Sciatic nerve (tissue), 2 donors: ENCODE results near the gene CHN2. TPM values are rescaled to one million over a fixed set of nuclear protein-coding genes. Genes with fewer than 3 reads are reported as not detected.
A peak's percentile ranks its signal among the peaks of the same experiment; 100 is the strongest.

Experiments
- ATAC-seq: fragments of 200-7000 bp; cut with Tn5 transposase; one replicate; pipeline ENCODE4 v1.9.1; 2020; ENCODE audit warnings: mild to moderate bottlenecking, moderate library complexity
- DNase-seq: peaks from one replicate; pipeline ENCODE4 v3.0.0-alpha.2; 2020; ENCODE audit warnings: low spot score
- intact Hi-C: fragments of 100-400 bp; cut with DNase I; formaldehyde crosslinking; loops from one replicate; pipeline ENCODE4 v1.14.2; 2022
- total RNA-seq: library from RNA; stranded (reverse); fragmentation: NEBNext Ultra II Directional; extraction: Animal tissue kit (Norgen Biotek cat#: 25700); gene quantifications from one replicate; pipeline ENCODE4 v1.2.1, GENCODE V29; 2021
- donor health status: DM: no; HTN: no; CAD: no.
- donor health status: DM: no; HTN: no; CAD: no.

Gene CHN2
- total RNA-seq, 1 donor from 2014 or later = 10.9 TPM

- intact Hi-C loops = no loop called here
- no peak for DNase-seq
- ATAC-seq = no peak
Observed at GRCh38 chr7:29422829-29423228, 228.3 kb downstream of the CHN2 start.

- intact Hi-C loops = no loop called here
- DNase-seq (no peak), ATAC-seq (no peak)
Observed at GRCh38 chr7:29424295-29424983, 229.9 kb downstream of the CHN2 start.

- intact Hi-C loops = no loop called here
- DNase-seq (no peak), ATAC-seq (no peak)
Observed at GRCh38 chr7:29424984-29425309, 230.4 kb downstream of the CHN2 start.

- ATAC-seq = no peak
- intact Hi-C loops = no loop called here
- no peak for DNase-seq
Observed at GRCh38 chr7:29426587-29426986, 232.0 kb downstream of the CHN2 start.

- DNase-seq = no peak
- ATAC-seq = no peak
- intact Hi-C loops = no loop called here
Observed at GRCh38 chr7:29429401-29429800, 234.8 kb downstream of the CHN2 start.

GRCh38 chr7:29430279-29430949 is 235.8 kb downstream of the CHN2 start:
- no peak for DNase-seq

GRCh38 chr7:29431686-29432085 is 237.1 kb downstream of the CHN2 start:
- intact Hi-C loops = no loop called here
- ATAC-seq (no peak), DNase-seq (no peak)

More at GRCh38 chr7:29430279-29430949, 235.8 kb downstream of the CHN2 start:
- intact Hi-C loops = no loop called here
- ATAC-seq = no peak

- no peak for ATAC-seq
- intact Hi-C loops = no loop called here
- DNase-seq = no peak
Observed at GRCh38 chr7:29432721-29433120, 238.1 kb downstream of the CHN2 start.

- DNase-seq (no peak), ATAC-seq (no peak)
- intact Hi-C loops = no loop called here
Observed at GRCh38 chr7:29434380-29434768, 239.8 kb downstream of the CHN2 start.

- ATAC-seq (no peak), DNase-seq (no peak)
- intact Hi-C loops = no loop called here
Observed at GRCh38 chr7:29435167-29435566, 240.6 kb downstream of the CHN2 start.

GRCh38 chr7:29435902-29436301 is 241.3 kb downstream of the CHN2 start:
- ATAC-seq (no peak), DNase-seq (no peak)
- intact Hi-C loops = no loop called here

GRCh38 chr7:29442146-29442545 is 247.6 kb downstream of the CHN2 start:
- intact Hi-C loops = no loop called here
- ATAC-seq = no peak
- DNase-seq = no peak

- intact Hi-C loops = no loop called here
- no peak for ATAC-seq
- no peak for DNase-seq
Observed at GRCh38 chr7:29443552-29443951, 249.0 kb downstream of the CHN2 start.

- DNase-seq (no peak), ATAC-seq (no peak)
- intact Hi-C loops = no loop called here
Observed at GRCh38 chr7:29444267-29444666, 249.7 kb downstream of the CHN2 start.

- DNase-seq (no peak), ATAC-seq (no peak)
- intact Hi-C loops = no loop called here
Observed at GRCh38 chr7:29445736-29446135, 251.2 kb downstream of the CHN2 start.

- intact Hi-C loops = no loop called here
- peak; percentile 51 for ATAC-seq
- DNase-seq = no peak
Observed at GRCh38 chr7:29447828-29448227, 253.3 kb downstream of the CHN2 start.

- intact Hi-C loops = no loop called here
- DNase-seq = no peak
- ATAC-seq = peak; percentile 87
Observed at GRCh38 chr7:29449569-29450260, 255.1 kb downstream of the CHN2 start.

GRCh38 chr7:29453021-29453420 is 258.4 kb downstream of the CHN2 start:
- ATAC-seq = no peak
- intact Hi-C loops = no loop called here

GRCh38 chr7:29454464-29454863 is 259.9 kb downstream of the CHN2 start:
- DNase-seq = no peak
- ATAC-seq = no peak
- intact Hi-C loops = no loop called here

More at GRCh38 chr7:29453021-29453420, 258.4 kb downstream of the CHN2 start:
- DNase-seq = no peak

- no peak for ATAC-seq
- DNase-seq = no peak
- intact Hi-C loops = no loop called here
Observed at GRCh38 chr7:29454899-29455451, 260.4 kb downstream of the CHN2 start.
